DOHH2 (cell line): ENCODE data around the gene NCAM2.

ENCODE experiments used
- H3F3A ChIP-seq: fragments of 200-600 bp; sonication (generic), shearing (Covaris generic); 2 replicates; pipeline ENCODE4 v1.6.0; 2016; ENCODE audit warnings: antibody characterized with exemption, mild to moderate bottlenecking; ENCODE audit not compliant: control insufficient read depth, insufficient read depth
- H3K27ac ChIP-seq: fragments of 200-600 bp; sonication (generic); 2 replicates; pipeline ENCODE4 v1.5.1; 2014; ENCODE audit warnings: low read depth, mild to moderate bottlenecking, low read length, moderate library complexity
- H3K27me3 ChIP-seq: fragments of 200-600 bp; sonication (generic); 2 replicates; pipeline ENCODE4 v1.6.1; 2014; ENCODE audit warnings: mild to moderate bottlenecking, low read length, mixed read lengths; ENCODE audit not compliant: control insufficient read depth
- H3K36me3 ChIP-seq: fragments of 200-600 bp; sonication (generic); 2 replicates; pipeline ENCODE4 v1.6.1; 2014; ENCODE audit warnings: mild to moderate bottlenecking, low read length, moderate library complexity, mixed read lengths; ENCODE audit not compliant: control insufficient read depth
- H3K4me1 ChIP-seq: fragments of 200-600 bp; sonication (generic); 2 replicates; pipeline ENCODE4 v1.6.1; 2014; ENCODE audit warnings: mild to moderate bottlenecking, low read length, mixed read lengths; ENCODE audit not compliant: control insufficient read depth
- H3K4me2 ChIP-seq: fragments of 200-600 bp; sonication (generic); 2 replicates; pipeline ENCODE4 v1.6.0; 2014; ENCODE audit warnings: mild to moderate bottlenecking, low read length, moderate library complexity
- H3K4me3 ChIP-seq: fragments of 200-600 bp; sonication (generic); 2 replicates; pipeline ENCODE4 v1.5.1; 2014; ENCODE audit warnings: mild to moderate bottlenecking, low read length, mixed read lengths
- H3K79me2 ChIP-seq: fragments of 200-600 bp; sonication (generic); 2 replicates; pipeline ENCODE4 v1.6.1; 2014; ENCODE audit warnings: mild to moderate bottlenecking, low read length, mixed read lengths; ENCODE audit not compliant: control insufficient read depth
- H3K9me2 ChIP-seq: fragments of 200-600 bp; sonication (generic); replicated peaks from 2 replicates; pipeline ENCODE4 v1.6.1; 2014; ENCODE audit warnings: mild to moderate bottlenecking, low read length, mixed read lengths; ENCODE audit not compliant: control insufficient read depth
- H3K9me3 ChIP-seq: fragments of 200-600 bp; sonication (generic); 2 replicates; pipeline ENCODE4 v1.6.1; 2014; ENCODE audit warnings: antibody characterized with exemption, low read length, mixed read lengths; ENCODE audit not compliant: control insufficient read depth, insufficient read depth
- H4K20me1 ChIP-seq: fragments of 200-600 bp; sonication (generic); 2 replicates; pipeline ENCODE4 v1.6.0; 2014; ENCODE audit warnings: low read depth, mild to moderate bottlenecking, antibody characterized with exemption, low read length, moderate library complexity; ENCODE audit not compliant: control insufficient read depth, insufficient read depth
- EZH2phosphoT487 ChIP-seq: fragments of 200-600 bp; sonication (generic); IDR thresholded peaks from 2 replicates; pipeline ENCODE4 v1.6.1; 2017; ENCODE audit warnings: borderline replicate concordance, mild to moderate bottlenecking, antibody characterized with exemption, low read length, moderate library complexity, mixed read lengths
- TF ChIP-seq, protein P1 (sequence below): fragments of 200-600 bp; sonication (generic); IDR thresholded peaks from one replicate; pipeline ENCODE4 v1.5.1; 2014; ENCODE audit warnings: antibody characterized with exemption, mild to moderate bottlenecking, low read depth, low read length; ENCODE audit not compliant: poor library complexity, severe bottlenecking

The NCAM2 gene

DNA sequence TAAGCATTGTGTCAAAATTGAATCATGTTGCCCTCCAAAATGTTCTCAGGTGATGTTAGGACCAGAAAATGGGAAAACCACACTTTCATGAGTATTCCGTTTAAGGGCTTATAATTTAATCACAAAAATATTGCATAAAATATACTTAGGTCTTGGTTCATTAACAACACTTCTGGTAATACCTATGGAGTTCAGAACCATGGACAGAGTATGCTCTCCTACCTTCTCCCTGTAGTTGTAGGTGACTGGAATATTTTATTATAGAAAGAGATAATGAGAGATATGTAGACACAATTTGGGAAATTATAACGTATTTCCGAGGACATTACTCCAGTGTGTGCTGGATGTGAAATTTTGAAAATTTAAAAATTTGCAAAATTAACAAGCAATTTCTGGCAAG lies 232.5 kb downstream of the NCAM2 start:
- no peaks in the 10 kb centered on the region for H3F3A ChIP-seq
- H3K4me1 ChIP-seq = no peaks in the 10 kb centered on the region
- H3K4me2 ChIP-seq = no peak overlapping the region
- no peaks in the 10 kb centered on the region for H3K9me2 ChIP-seq
- no peaks in the 10 kb centered on the region for H3K79me2 ChIP-seq
- no peak overlapping the region for H3K4me3 ChIP-seq
- H4K20me1 ChIP-seq = no peaks in the 10 kb centered on the region
- no peak overlapping the region for H3K27ac ChIP-seq
- TF ChIP-seq EZH2phosphoT487 = no peak
- TF ChIP-seq, protein P1, sequence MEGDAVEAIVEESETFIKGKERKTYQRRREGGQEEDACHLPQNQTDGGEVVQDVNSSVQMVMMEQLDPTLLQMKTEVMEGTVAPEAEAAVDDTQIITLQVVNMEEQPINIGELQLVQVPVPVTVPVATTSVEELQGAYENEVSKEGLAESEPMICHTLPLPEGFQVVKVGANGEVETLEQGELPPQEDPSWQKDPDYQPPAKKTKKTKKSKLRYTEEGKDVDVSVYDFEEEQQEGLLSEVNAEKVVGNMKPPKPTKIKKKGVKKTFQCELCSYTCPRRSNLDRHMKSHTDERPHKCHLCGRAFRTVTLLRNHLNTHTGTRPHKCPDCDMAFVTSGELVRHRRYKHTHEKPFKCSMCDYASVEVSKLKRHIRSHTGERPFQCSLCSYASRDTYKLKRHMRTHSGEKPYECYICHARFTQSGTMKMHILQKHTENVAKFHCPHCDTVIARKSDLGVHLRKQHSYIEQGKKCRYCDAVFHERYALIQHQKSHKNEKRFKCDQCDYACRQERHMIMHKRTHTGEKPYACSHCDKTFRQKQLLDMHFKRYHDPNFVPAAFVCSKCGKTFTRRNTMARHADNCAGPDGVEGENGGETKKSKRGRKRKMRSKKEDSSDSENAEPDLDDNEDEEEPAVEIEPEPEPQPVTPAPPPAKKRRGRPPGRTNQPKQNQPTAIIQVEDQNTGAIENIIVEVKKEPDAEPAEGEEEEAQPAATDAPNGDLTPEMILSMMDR = no peak
- no peaks in the 10 kb centered on the region for H3K9me3 ChIP-seq
- H3K27me3 ChIP-seq = no peaks in the 10 kb centered on the region
- no peaks in the 10 kb centered on the region for H3K36me3 ChIP-seq

DNA sequence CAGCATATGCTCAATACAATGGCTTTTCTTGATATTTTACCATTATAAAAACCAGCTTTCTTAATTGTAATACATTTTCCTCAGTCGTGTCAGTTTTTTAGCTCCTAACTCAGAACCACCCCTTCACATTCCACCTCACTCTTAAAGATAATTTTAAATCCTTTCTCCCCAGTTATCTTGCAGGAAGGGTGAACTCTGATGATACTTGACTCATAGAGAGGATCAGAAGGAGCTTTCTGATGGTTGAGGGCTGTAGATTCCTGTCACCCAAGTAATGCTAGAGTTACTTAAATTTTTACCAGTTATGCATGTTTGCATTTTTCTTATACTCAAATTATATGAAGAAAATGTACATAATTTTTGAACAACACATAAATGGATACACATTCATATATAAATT lies 233.7 kb downstream of the NCAM2 start:
- no peak overlapping the region for H3K4me3 ChIP-seq
- H3K27me3 ChIP-seq = no peaks in the 10 kb centered on the region
- no peaks in the 10 kb centered on the region for H3F3A ChIP-seq
- TF ChIP-seq, protein P1 = no peak
- TF ChIP-seq EZH2phosphoT487 = no peak
- no peak overlapping the region for H3K27ac ChIP-seq
- no peaks in the 10 kb centered on the region for H3K9me3 ChIP-seq
- H3K4me2 ChIP-seq = no peak overlapping the region
- H3K4me1 ChIP-seq = no peaks in the 10 kb centered on the region
- no peaks in the 10 kb centered on the region for H3K79me2 ChIP-seq
- H4K20me1 ChIP-seq = no peaks in the 10 kb centered on the region
- no peaks in the 10 kb centered on the region for H3K36me3 ChIP-seq
- H3K9me2 ChIP-seq = no peaks in the 10 kb centered on the region

DNA sequence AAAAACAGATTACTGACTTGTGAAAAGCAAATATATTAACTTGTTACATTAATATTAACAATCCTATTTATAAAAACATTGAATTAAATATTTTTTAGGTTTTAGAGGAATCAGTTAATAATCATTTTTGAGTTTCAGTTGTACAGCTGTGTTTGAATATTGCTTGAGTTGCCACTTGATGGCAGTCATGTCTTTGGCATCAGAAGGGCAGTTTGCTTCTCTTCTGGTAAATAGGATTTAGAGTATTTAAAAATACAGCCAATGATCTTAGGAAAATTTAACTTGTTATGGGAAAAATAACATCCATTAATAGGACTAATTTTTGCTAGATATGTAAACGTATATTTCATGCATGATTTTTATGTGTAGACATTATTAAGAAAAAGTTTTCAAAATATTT lies 234.1 kb downstream of the NCAM2 start:
- no peaks in the 10 kb centered on the region for H3K4me1 ChIP-seq
- H3K9me2 ChIP-seq = no peaks in the 10 kb centered on the region
- no peaks in the 10 kb centered on the region for H3K36me3 ChIP-seq
- H3K4me2 ChIP-seq = no peak overlapping the region
- no peak overlapping the region for H3K27ac ChIP-seq
- no peaks in the 10 kb centered on the region for H3F3A ChIP-seq
- H4K20me1 ChIP-seq = no peaks in the 10 kb centered on the region
- no peaks in the 10 kb centered on the region for H3K79me2 ChIP-seq
- H3K27me3 ChIP-seq = no peaks in the 10 kb centered on the region
- TF ChIP-seq, protein P1 = peak; percentile 29
- no peak for TF ChIP-seq EZH2phosphoT487
- H3K4me3 ChIP-seq = no peak overlapping the region
- no peaks in the 10 kb centered on the region for H3K9me3 ChIP-seq

DNA sequence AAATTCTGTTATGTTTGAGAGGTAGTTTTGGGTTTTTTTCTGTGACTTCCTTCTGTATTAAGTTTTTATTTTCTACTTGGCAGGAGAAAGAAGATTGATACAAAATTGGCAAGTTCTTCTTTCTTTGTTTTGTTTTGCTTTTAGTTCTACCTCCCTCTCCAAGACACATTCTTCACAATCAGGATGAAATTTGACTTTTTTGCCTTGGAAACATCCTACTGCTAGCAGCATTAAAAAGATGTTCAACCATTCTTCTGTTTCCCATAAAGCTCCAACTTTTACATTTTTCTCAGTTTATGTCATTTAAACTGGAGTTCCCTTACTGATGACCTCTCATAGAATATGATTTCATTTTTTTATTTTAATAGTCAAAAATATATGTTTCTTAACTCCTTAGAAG lies 234.8 kb downstream of the NCAM2 start:
- Histone ChIP-seq H4K20me1 (no peaks in the 10 kb centered on the region), H3K79me2 (no peaks in the 10 kb centered on the region), H3K27me3 (no peaks in the 10 kb centered on the region), H3K36me3 (no peaks in the 10 kb centered on the region), H3K4me1 (no peaks in the 10 kb centered on the region), H3K27ac (no peak overlapping the region), H3K4me3 (no peak overlapping the region), H3K9me2 (no peaks in the 10 kb centered on the region), H3K4me2 (no peak overlapping the region), H3K9me3 (no peaks in the 10 kb centered on the region), H3F3A (no peaks in the 10 kb centered on the region)
- no peak for TF ChIP-seq EZH2phosphoT487
- TF ChIP-seq, protein P1 = no peak
